Rectal smooth muscle tissue (tissue), 1 donor: Measurements from ENCODE around the gene OIT3.

Source experiments
- H3K27ac ChIP-seq: one replicate; pipeline ENCODE4 v1.7.0; 2013; ENCODE audit warnings: low read depth, low read length, inconsistent platforms
- H3K27me3 ChIP-seq: one replicate; pipeline ENCODE4 v1.7.0; 2013; ENCODE audit warnings: low read length; ENCODE audit not compliant: control insufficient read depth, insufficient read depth
- H3K36me3 ChIP-seq: one replicate; pipeline ENCODE4 v1.7.0; 2013; ENCODE audit warnings: low read length; ENCODE audit not compliant: control insufficient read depth, insufficient read depth
- H3K4me1 ChIP-seq: one replicate; pipeline ENCODE4 v1.7.0; 2013; ENCODE audit warnings: low read length; ENCODE audit not compliant: control insufficient read depth, insufficient read depth
- H3K4me3 ChIP-seq: one replicate; pipeline ENCODE4 v1.7.0; 2013; ENCODE audit warnings: low read length
- H3K9ac ChIP-seq: one replicate; pipeline ENCODE4 v1.7.0; 2013; ENCODE audit warnings: low read length

Gene OIT3

GRCh38 chr10:72893136-72893798 is at the start of gene OIT3:
Gene OIT3, plus strand, starts transcription at chr10:72893739. Its CDS starts 60 bp downstream, at chr10:72893799.
- Histone ChIP-seq H3K27ac (no peak within 1 kb of the TSS), H3K27me3 (no peaks in the 10 kb centered on the region), H3K9ac (no peak within 1 kb of the TSS), H3K4me1 (no peaks in the 10 kb centered on the region), H3K36me3 (peaks cover under 1% of the 10 kb centered on the region), H3K4me3 (no peak within 1 kb of the TSS)

- H3K27ac ChIP-seq = no peak overlapping the region
- no peak overlapping the region for H3K9ac ChIP-seq
- H3K4me1 ChIP-seq = no peaks in the 10 kb centered on the region
- no peaks in the 10 kb centered on the region for H3K27me3 ChIP-seq
- no peaks in the 10 kb centered on the region for H3K36me3 ChIP-seq
- H3K4me3 ChIP-seq = no peak overlapping the region
Measured at GRCh38 chr10:72846238-72846637, 47.3 kb upstream of the OIT3 start.

GRCh38 chr10:72847681-72848080 is 45.9 kb upstream of the OIT3 start:
- Histone ChIP-seq H3K4me1 (no peaks in the 10 kb centered on the region), H3K9ac (no peak overlapping the region), H3K4me3 (no peak overlapping the region), H3K27me3 (no peaks in the 10 kb centered on the region), H3K27ac (no peak overlapping the region), H3K36me3 (no peaks in the 10 kb centered on the region)

- Histone ChIP-seq H3K36me3 (no peaks in the 10 kb centered on the region), H3K4me3 (no peak overlapping the region), H3K27me3 (no peaks in the 10 kb centered on the region), H3K9ac (no peak overlapping the region), H3K4me1 (no peaks in the 10 kb centered on the region), H3K27ac (no peak overlapping the region)
Measured at GRCh38 chr10:72850861-72851260, 42.7 kb upstream of the OIT3 start.

- Histone ChIP-seq H3K9ac (no peak overlapping the region), H3K4me3 (no peak overlapping the region), H3K27me3 (no peaks in the 10 kb centered on the region), H3K27ac (no peak overlapping the region), H3K36me3 (no peaks in the 10 kb centered on the region), H3K4me1 (no peaks in the 10 kb centered on the region)
Measured at GRCh38 chr10:72851509-72851908, 42.0 kb upstream of the OIT3 start.

- Histone ChIP-seq H3K9ac (no peak overlapping the region), H3K36me3 (no peaks in the 10 kb centered on the region), H3K4me3 (no peak overlapping the region), H3K4me1 (no peaks in the 10 kb centered on the region), H3K27ac (no peak overlapping the region), H3K27me3 (no peaks in the 10 kb centered on the region)
Measured at GRCh38 chr10:72852508-72852907, 41.0 kb upstream of the OIT3 start.

- Histone ChIP-seq H3K4me3 (no peak overlapping the region), H3K36me3 (no peaks in the 10 kb centered on the region), H3K4me1 (no peaks in the 10 kb centered on the region), H3K27me3 (no peaks in the 10 kb centered on the region), H3K27ac (no peak overlapping the region), H3K9ac (no peak overlapping the region)
Measured at GRCh38 chr10:72855129-72855528, 38.4 kb upstream of the OIT3 start.

GRCh38 chr10:72855790-72856189 is 37.7 kb upstream of the OIT3 start:
- no peak overlapping the region for H3K4me3 ChIP-seq
- no peak overlapping the region for H3K9ac ChIP-seq
- H3K4me1 ChIP-seq = no peaks in the 10 kb centered on the region

GRCh38 chr10:72858067-72858466 is 35.5 kb upstream of the OIT3 start:
- no peak overlapping the region for H3K4me3 ChIP-seq
- no peaks in the 10 kb centered on the region for H3K36me3 ChIP-seq

More at GRCh38 chr10:72855790-72856189, 37.7 kb upstream of the OIT3 start:
- Histone ChIP-seq H3K27me3 (no peaks in the 10 kb centered on the region), H3K27ac (no peak overlapping the region), H3K36me3 (no peaks in the 10 kb centered on the region)

GRCh38 chr10:72862957-72863356 is 30.6 kb upstream of the OIT3 start:
- no peaks in the 10 kb centered on the region for H3K27me3 ChIP-seq
- H3K9ac ChIP-seq = no peak overlapping the region
- no peak overlapping the region for H3K27ac ChIP-seq
- no peaks in the 10 kb centered on the region for H3K36me3 ChIP-seq
- no peak overlapping the region for H3K4me3 ChIP-seq
- no peaks in the 10 kb centered on the region for H3K4me1 ChIP-seq

More at GRCh38 chr10:72858067-72858466, 35.5 kb upstream of the OIT3 start:
- Histone ChIP-seq H3K27ac (no peak overlapping the region), H3K4me1 (no peaks in the 10 kb centered on the region), H3K9ac (no peak overlapping the region), H3K27me3 (no peaks in the 10 kb centered on the region)

- Histone ChIP-seq H3K36me3 (peaks cover 6% of the 10 kb centered on the region), H3K9ac (no peak overlapping the region), H3K4me1 (no peaks in the 10 kb centered on the region), H3K4me3 (no peak overlapping the region), H3K27ac (no peak overlapping the region), H3K27me3 (no peaks in the 10 kb centered on the region)
Measured at GRCh38 chr10:72875250-72876055, 18.1 kb upstream of the OIT3 start.

GRCh38 chr10:72879245-72879644 is 14.3 kb upstream of the OIT3 start:
- Histone ChIP-seq H3K4me3 (no peak overlapping the region), H3K4me1 (no peaks in the 10 kb centered on the region), H3K9ac (no peak overlapping the region), H3K36me3 (no peaks in the 10 kb centered on the region), H3K27ac (no peak overlapping the region), H3K27me3 (no peaks in the 10 kb centered on the region)

GRCh38 chr10:72881291-72881690 is 12.2 kb upstream of the OIT3 start:
- Histone ChIP-seq H3K27ac (no peak overlapping the region), H3K4me3 (no peak overlapping the region), H3K27me3 (no peaks in the 10 kb centered on the region), H3K9ac (no peak overlapping the region), H3K36me3 (no peaks in the 10 kb centered on the region), H3K4me1 (no peaks in the 10 kb centered on the region)
